Transverse colon (tissue), 4 donors: ENCODE results near the gene LRP2.

ENCODE experiments used
- EP300 ChIP-seq: sonication (generic); formaldehyde crosslinking; IDR thresholded peaks from one replicate; pipeline ENCODE4 v1.6.1; 2017; ENCODE audit warnings: antibody characterized with exemption, low read depth
- POLR2A ChIP-seq: fragments of 450-650 bp; IDR thresholded peaks from one replicate; pipeline ENCODE4 v1.6.1; 2016; ENCODE audit warnings: antibody characterized with exemption, mild to moderate bottlenecking, moderate library complexity
- POLR2AphosphoS5 ChIP-seq, 3 donors: sonication (generic); formaldehyde crosslinking; IDR thresholded peaks; one replicate each; pipeline ENCODE4 v1.6.1; 2016; ENCODE audit warnings: antibody characterized with exemption in 3 of 3
- TF ChIP-seq, protein P1 (sequence below), 5 experiments: fragments of 200-600 bp in 3 of 5; fragments of 450-650 bp in 2 of 5; sonication (generic) in 3 of 5; IDR thresholded peaks; 1 replicate in 2 of 5; 2 replicates in 3 of 5; pipeline ENCODE4 v1.5.1; 2016 to 2017; ENCODE audit warnings: antibody characterized with exemption in 5 of 5, inconsistent platforms in 3 of 5, mild to moderate bottlenecking in 2 of 5, moderate library complexity in 1 of 5

DNA sequence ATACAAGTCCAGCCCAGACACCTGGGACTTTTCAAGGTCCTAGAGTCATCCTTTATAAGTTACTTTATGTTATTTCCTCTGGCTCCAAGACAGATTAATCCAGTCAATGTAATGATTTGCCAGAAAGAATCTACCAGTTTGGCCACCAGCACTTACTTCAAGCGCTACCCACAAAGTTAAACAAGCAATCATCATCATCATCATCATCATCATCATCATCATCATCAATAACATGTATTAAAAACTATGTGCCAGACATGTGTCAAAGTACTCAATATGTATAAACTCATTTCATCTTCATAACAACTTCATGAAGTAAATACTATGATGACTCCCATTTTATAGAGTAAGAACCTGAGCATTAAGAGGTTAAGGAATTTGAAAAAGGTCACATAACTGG is 64.3 kb downstream of the LRP2 start:
- TF ChIP-seq POLR2A (no peak), EP300 (no peak), POLR2AphosphoS5 (IDR thresholded peaks at IDR 0.05) (no peak)
- TF ChIP-seq, protein P1, sequence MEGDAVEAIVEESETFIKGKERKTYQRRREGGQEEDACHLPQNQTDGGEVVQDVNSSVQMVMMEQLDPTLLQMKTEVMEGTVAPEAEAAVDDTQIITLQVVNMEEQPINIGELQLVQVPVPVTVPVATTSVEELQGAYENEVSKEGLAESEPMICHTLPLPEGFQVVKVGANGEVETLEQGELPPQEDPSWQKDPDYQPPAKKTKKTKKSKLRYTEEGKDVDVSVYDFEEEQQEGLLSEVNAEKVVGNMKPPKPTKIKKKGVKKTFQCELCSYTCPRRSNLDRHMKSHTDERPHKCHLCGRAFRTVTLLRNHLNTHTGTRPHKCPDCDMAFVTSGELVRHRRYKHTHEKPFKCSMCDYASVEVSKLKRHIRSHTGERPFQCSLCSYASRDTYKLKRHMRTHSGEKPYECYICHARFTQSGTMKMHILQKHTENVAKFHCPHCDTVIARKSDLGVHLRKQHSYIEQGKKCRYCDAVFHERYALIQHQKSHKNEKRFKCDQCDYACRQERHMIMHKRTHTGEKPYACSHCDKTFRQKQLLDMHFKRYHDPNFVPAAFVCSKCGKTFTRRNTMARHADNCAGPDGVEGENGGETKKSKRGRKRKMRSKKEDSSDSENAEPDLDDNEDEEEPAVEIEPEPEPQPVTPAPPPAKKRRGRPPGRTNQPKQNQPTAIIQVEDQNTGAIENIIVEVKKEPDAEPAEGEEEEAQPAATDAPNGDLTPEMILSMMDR (IDR thresholded peaks at IDR 0.05) = no peak
